H1 (cell line): ENCODE results near the gene NMNAT3. TPM values are rescaled to one million over a fixed set of nuclear protein-coding genes. Genes with fewer than 3 reads are reported as not detected.

Experiments used
- CTCF ChIA-PET: fragments of 300-600 bp; sonication (Branson Sonifier 250); formaldehyde crosslinking; loops from one replicate; lab custom pipeline; 2021; ENCODE audit not compliant: partially characterized antibody; lab: Charles Lee
- POLR2A ChIA-PET: fragments of 300-600 bp; sonication (Branson Sonifier 250); formaldehyde crosslinking; loops from one replicate; lab custom pipeline; 2021; ENCODE audit warnings: inconsistent platforms; ENCODE audit not compliant: partially characterized antibody; lab: Charles Lee
- DNase-seq, 2 experiments: peaks; one replicate each; pipeline versions ENCODE4 v3.0.0 to v3.0.0-alpha.2; 2010 to 2022; ENCODE audit warnings: low spot score in 2 of 2, low read depth in 1 of 2, mixed read lengths in 1 of 2
- FAIRE-seq: peaks from 2 replicates; lab custom pipeline; 2011; peaks lifted over from hg19 to GRCh38; lab: Jason Lieb, UNC
- H2AFZ ChIP-seq: 2 replicates; pipeline ENCODE4 v1.8.1; 2012; ENCODE audit warnings: low read length, inconsistent platforms
- H2AK5ac ChIP-seq: 2 replicates; pipeline ENCODE4 v1.6.1; 2013; ENCODE audit warnings: low read depth, low read length
- H2BK120ac ChIP-seq: replicated peaks from 2 replicates; pipeline ENCODE3; 2013; ENCODE audit warnings: low read depth, low read length, inconsistent platforms
- H2BK12ac ChIP-seq: 2 replicates; pipeline ENCODE4 v1.6.1; 2013; ENCODE audit warnings: low read depth, low read length
- H2BK15ac ChIP-seq: 2 replicates; pipeline ENCODE4 v1.6.1; 2013; ENCODE audit warnings: low read length
- H2BK20ac ChIP-seq: 2 replicates; pipeline ENCODE4 v1.6.1; 2013; ENCODE audit warnings: low read length
- H2BK5ac ChIP-seq: 2 replicates; pipeline ENCODE4 v1.6.1; 2013; ENCODE audit warnings: low read depth, low read length
- H3K14ac ChIP-seq: 2 replicates; pipeline ENCODE4 v1.6.1; 2013; ENCODE audit warnings: inconsistent platforms; ENCODE audit not compliant: insufficient read length
- H3K18ac ChIP-seq: 2 replicates; pipeline ENCODE4 v1.6.1; 2013; ENCODE audit warnings: low read length; ENCODE audit errors: extremely low read depth
- H3K23ac ChIP-seq: 2 replicates; pipeline ENCODE4 v1.6.1; 2013; ENCODE audit warnings: inconsistent platforms; ENCODE audit not compliant: insufficient read length
- H3K23me2 ChIP-seq: 2 replicates; pipeline ENCODE4 v1.6.1; 2013; ENCODE audit warnings: low read depth, low read length
- H3K27ac ChIP-seq: 2 replicates; pipeline ENCODE4 v1.6.1; 2011; ENCODE audit warnings: low read depth, low read length, inconsistent platforms
- H3K27me3 ChIP-seq, 4 experiments: replicated peaks in 1 of 4; 1 replicate in 1 of 4; 2 replicates in 3 of 4; pipeline versions ENCODE4 v1.6.1 to v1.8.1; 2011 to 2013; ENCODE audit warnings: low read length in 3 of 4, mild to moderate bottlenecking in 3 of 4, inconsistent platforms in 2 of 4, mixed read lengths in 2 of 4, moderate library complexity in 1 of 4; ENCODE audit not compliant: control insufficient read depth in 3 of 4, insufficient read depth in 3 of 4; ENCODE audit errors: extremely low read depth in 1 of 4
- H3K36me3 ChIP-seq, 4 experiments: 2 replicates each; pipeline versions ENCODE4 v1.6.1 to v1.8.1; 2011 to 2013; ENCODE audit warnings: mild to moderate bottlenecking in 4 of 4, low read length in 3 of 4, moderate library complexity in 2 of 4, control low read depth in 1 of 4, inconsistent platforms in 1 of 4; ENCODE audit not compliant: insufficient read depth in 4 of 4, control insufficient read depth in 2 of 4
- H3K4ac ChIP-seq: replicated peaks from 2 replicates; pipeline ENCODE3; 2013; ENCODE audit warnings: low read length, low read depth, mixed read lengths, inconsistent platforms; ENCODE audit not compliant: insufficient read length
- H3K4me1 ChIP-seq, 4 experiments: replicated peaks in 1 of 4; 1 replicate in 1 of 4; 2 replicates in 3 of 4; pipeline versions ENCODE4 v1.6.1 to v1.8.1; 2011 to 2013; ENCODE audit warnings: low read length in 3 of 4, inconsistent platforms in 2 of 4, mixed read lengths in 1 of 4; ENCODE audit not compliant: insufficient read depth in 4 of 4, control insufficient read depth in 3 of 4
- H3K4me2 ChIP-seq, 2 experiments: 2 replicates each; pipeline versions ENCODE4 v1.6.1 to v1.8.1; 2011 to 2013; ENCODE audit warnings: low read depth in 2 of 2, low read length in 2 of 2, control low read depth in 1 of 2, inconsistent platforms in 1 of 2, mild to moderate bottlenecking in 1 of 2; ENCODE audit not compliant: insufficient read depth in 1 of 2
- H3K4me3 ChIP-seq, 4 experiments: fragments of 200-600, 300-600 bp in 1 of 4; sonication (generic), shearing (Covaris generic), sonication (Bioruptor Twin) in 1 of 4; 2 replicates each; pipeline versions ENCODE4 v1.5.1 to v1.8.1; 2011 to 2016; ENCODE audit warnings: low read length in 4 of 4, low read depth in 3 of 4, control low read depth in 2 of 4, inconsistent platforms in 2 of 4, mild to moderate bottlenecking in 2 of 4, mixed read lengths in 1 of 4, moderate library complexity in 1 of 4; ENCODE audit not compliant: insufficient read depth in 2 of 4; ENCODE audit errors: extremely low read depth in 1 of 4
- H3K56ac ChIP-seq: replicated peaks from 2 replicates; pipeline ENCODE3; 2013; ENCODE audit warnings: low read depth, mild to moderate bottlenecking, mixed read lengths, low read length, inconsistent platforms; ENCODE audit not compliant: insufficient read length
- H3K79me1 ChIP-seq: 2 replicates; pipeline ENCODE4 v1.6.1; 2013; ENCODE audit warnings: low read depth, low read length, control low read depth
- H3K79me2 ChIP-seq, 2 experiments: 2 replicates each; pipeline versions ENCODE4 v1.6.1 to v1.8.1; 2012 to 2013; ENCODE audit warnings: low read length in 2 of 2, mild to moderate bottlenecking in 2 of 2, inconsistent platforms in 1 of 2; ENCODE audit not compliant: insufficient read depth in 2 of 2, control insufficient read depth in 1 of 2
- H3K9ac ChIP-seq, 4 experiments: replicated peaks in 1 of 4; 1 replicate in 1 of 4; 2 replicates in 3 of 4; pipeline versions ENCODE4 v1.6.1 to v1.8.1; 2011 to 2013; ENCODE audit warnings: low read depth in 3 of 4, low read length in 3 of 4, control low read depth in 2 of 4, mild to moderate bottlenecking in 2 of 4, moderate library complexity in 2 of 4, inconsistent platforms in 1 of 4; ENCODE audit errors: extremely low read depth in 1 of 4
- H3K9me3 ChIP-seq, 2 experiments: 2 replicates each; pipeline versions ENCODE4 v1.6.1 to v1.8.1; 2012 to 2013; ENCODE audit warnings: mild to moderate bottlenecking in 2 of 2, moderate library complexity in 2 of 2, control low read depth in 1 of 2, inconsistent platforms in 1 of 2, low read depth in 1 of 2, low read length in 1 of 2, mixed read lengths in 1 of 2; ENCODE audit not compliant: insufficient read depth in 2 of 2
- H4K20me1 ChIP-seq, 2 experiments: replicated peaks in 1 of 2; 2 replicates each; pipeline versions ENCODE3 to v1.8.1; 2011 to 2013; ENCODE audit warnings: inconsistent platforms in 2 of 2, low read length in 2 of 2, mild to moderate bottlenecking in 1 of 2; ENCODE audit not compliant: insufficient read depth in 2 of 2, control insufficient read depth in 1 of 2
- H4K5ac ChIP-seq: 2 replicates; pipeline ENCODE4 v1.6.1; 2013; ENCODE audit warnings: low read length, low read depth, mixed read lengths, inconsistent platforms; ENCODE audit not compliant: insufficient read length
- H4K8ac ChIP-seq: 2 replicates; pipeline ENCODE4 v1.8.0; 2013; ENCODE audit warnings: mild to moderate bottlenecking, moderate library complexity, low read length, inconsistent platforms; ENCODE audit not compliant: insufficient read depth; ENCODE audit errors: extremely low read depth
- H4K91ac ChIP-seq: replicated peaks from 2 replicates; pipeline ENCODE3; 2013; ENCODE audit warnings: low read length, mixed read lengths, inconsistent platforms; ENCODE audit not compliant: insufficient read length
- GTF2F1 ChIP-seq: IDR thresholded peaks from 2 replicates; pipeline ENCODE4 v1.6.1; 2012; ENCODE audit warnings: low read depth, low read length, improper control_type of control experiment, borderline replicate concordance
- SIX5 ChIP-seq: IDR thresholded peaks from 2 replicates; pipeline ENCODE4 v1.6.1; 2011; ENCODE audit warnings: mild to moderate bottlenecking, low read depth, low read length
- SP2 ChIP-seq: IDR thresholded peaks from 2 replicates; pipeline ENCODE4 v1.6.1; 2012; ENCODE audit warnings: mild to moderate bottlenecking, low read length, inconsistent platforms
- WGBS, 2 experiments: shearing (Covaris generic) in 1 of 2; methylation state at CpG; one replicate each; pipeline versions ENCODE4 v1.1.6 to v1.1.7; 2013 to 2015; ENCODE audit warnings: low lambda C conversion rate in 2 of 2, mixed read lengths in 2 of 2, inconsistent platforms in 1 of 2, low coverage in 1 of 2, missing lambda C conversion rate in 1 of 2; ENCODE audit not compliant: insufficient replicate concordance in 2 of 2, insufficient coverage in 1 of 2, insufficient read length in 1 of 2; ENCODE audit errors: extremely low coverage in 1 of 2, missing lambda C conversion rate in 1 of 2; 5-methylcytosine and 5-hydroxymethylcytosine counted together
- polyA plus RNA-seq, 7 experiments: library from polyadenylated mRNA; depleted of rRNA in 3 of 7; stranded (reverse) in 5 of 7; unstranded in 2 of 7; fragments of >200 nt in 5 of 7; fragments of 200-250 nt in 2 of 7; gene quantifications; 1 replicate in 5 of 7; 2 replicates in 1 of 7; 4 replicates in 1 of 7; pipeline versions ENCODE4 v1.2.1 to v1.2.3, GENCODE V29; 2011 to 2013; ENCODE audit warnings: missing spikeins in 2 of 7, mixed read lengths in 2 of 7
- total RNA-seq: library from RNA; stranded (reverse); fragmentation: NEBNext Ultra II Directional; extraction: Animal tissue kit (Norgen Biotek cat#: 25700); gene quantifications from 2 replicates; pipeline ENCODE4 v1.2.1, GENCODE V29; 2021

The NMNAT3 gene
- total and polyA plus RNA-seq, 2 of the 8 experiments (the other 6 are each of a cell fraction or from before 2014, with no cell fraction given), result 4.2 to 4.3 TPM

DNA sequence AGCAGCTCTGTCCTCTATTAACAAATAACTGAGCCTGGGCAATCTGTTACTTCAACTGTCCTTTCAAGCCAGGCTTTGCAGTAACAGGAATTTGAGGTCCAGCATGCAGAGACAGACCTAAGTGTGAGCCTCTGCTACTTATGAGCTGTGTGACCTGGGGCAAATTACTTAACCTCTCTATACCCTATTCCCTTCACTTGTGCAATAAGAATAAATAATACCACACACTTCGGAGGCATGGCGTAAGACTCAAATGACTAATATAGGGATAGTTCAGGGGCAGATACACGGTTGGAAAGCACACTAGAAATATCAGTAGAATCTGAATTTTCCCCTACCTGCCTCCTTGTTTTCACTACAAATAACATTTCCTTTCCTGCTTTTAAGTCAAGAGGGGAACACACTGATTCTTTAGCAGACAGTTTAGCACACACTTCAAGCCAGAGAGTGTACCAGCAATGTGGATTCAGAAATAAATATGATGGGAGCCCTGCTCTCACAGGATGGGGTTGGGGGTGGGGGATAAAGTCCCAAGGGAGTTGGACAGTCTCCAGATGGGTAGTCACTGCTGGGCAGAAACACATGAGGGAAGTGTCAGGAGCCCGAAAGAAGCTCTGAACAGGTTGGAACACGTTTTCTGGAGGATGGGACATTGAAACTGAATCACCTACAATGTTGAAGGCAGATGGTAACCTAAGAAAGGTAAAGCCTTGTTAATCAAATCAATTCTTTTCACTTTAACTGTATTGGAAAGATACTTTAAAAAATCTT is 76.4 kb downstream of the NMNAT3 start:
- no peaks in the 10 kb centered on the region for H3K79me2 ChIP-seq
- no peak overlapping the region for H3K56ac ChIP-seq
- H3K23ac ChIP-seq, result no peak overlapping the region
- H3K9me3 ChIP-seq, result no peaks in the 10 kb centered on the region
- no peaks in the 10 kb centered on the region for H3K27me3 ChIP-seq
- FAIRE-seq, result no peak
- H3K36me3 ChIP-seq, result no peaks in the 10 kb centered on the region
- no peak overlapping the region for H3K18ac ChIP-seq
- CTCF ChIA-PET, result interaction anchor here (1.3 to 4.6 kb wide), 3 partner anchors 13 to 172 kb away, joined by 4 to 21 read pairs (median 5); no protein-coding TSS in a partner anchor
- no peak overlapping the region for H2BK20ac ChIP-seq
- H2AK5ac ChIP-seq, result no peak overlapping the region
- H2BK15ac ChIP-seq, result no peak overlapping the region
- no peak overlapping the region for H3K9ac ChIP-seq
- POLR2A ChIA-PET, result no interaction called here
- no peaks in the 10 kb centered on the region for H3K23me2 ChIP-seq
- WGBS, 2 experiments, result 77% methylated on average over 5 of the region's 5 CpGs; no CpG with 5 or more reads in 1 of the 2 experiments
- H2BK120ac ChIP-seq, result no peak overlapping the region
- H3K4me3 ChIP-seq, result no peak overlapping the region
- H4K91ac ChIP-seq, result no peak overlapping the region
- H4K5ac ChIP-seq, result no peak overlapping the region
- no peak overlapping the region for H2AFZ ChIP-seq
- no peaks in the 10 kb centered on the region for H3K4me1 ChIP-seq
- no peaks in the 10 kb centered on the region for H3K79me1 ChIP-seq
- H2BK12ac ChIP-seq, result no peak overlapping the region; the same call in 1 of the 2 replicates
- no peak overlapping the region for H3K27ac ChIP-seq
- no peak overlapping the region for H2BK5ac ChIP-seq
- no peak overlapping the region for H3K4ac ChIP-seq
- no peaks in the 10 kb centered on the region for H4K20me1 ChIP-seq
- H3K4me2 ChIP-seq, result no peak overlapping the region
- H4K8ac ChIP-seq, result no peak overlapping the region
- no peak for DNase-seq
- TF ChIP-seq SIX5, result no peak
- TF ChIP-seq GTF2F1, result no peak
- no peak for TF ChIP-seq SP2
- H3K14ac ChIP-seq, result no peak overlapping the region
